ENCODE measurements around the gene KCNAB1. TPM values are rescaled to one million over a fixed set of nuclear protein-coding genes. Genes with fewer than 3 reads are reported as not detected.

KCNAB1 gene
- total RNA-seq, 1 experiment from 2014 or later = not detected

GRCh38 chr3:156553705-156554356 is 433.5 kb downstream of the KCNAB1 start:
- intact Hi-C loops (cut with micrococcal nuclease) = loop anchor here (2.0 kb wide), 3 partner anchors 263 to 569 kb away; no protein-coding TSS in a partner anchor
- peak; percentile 1 for DNase-seq (ENCODE audit: low read depth, low spot score)
- Histone ChIP-seq H3K9ac (ENCODE audit: low read length) (peak overlapping the region; percentile 91), H2AFZ (ENCODE audit: low read depth, low read length, poor library complexity, severe bottlenecking) (no peak overlapping the region), H3K27ac (ENCODE audit: low read depth, low read length) (no peak overlapping the region), H3K9me2 (ENCODE audit: insufficient read depth) (no peaks in the 10 kb centered on the region), H3K9me3 (ENCODE audit: control insufficient read depth in 1 of 2, insufficient read depth in 1 of 2, low read depth in 1 of 2, low read length in 2 of 2) (no peaks in the 10 kb centered on the region), H3K4me3 (replicated peaks in 1 of 2; ENCODE audit: low read depth in 1 of 2, low read length in 2 of 2) (peak overlapping the region; percentile 77 to 95), H3K4me1 (ENCODE audit: control insufficient read depth in 1 of 2, insufficient read depth in 2 of 2, low read length in 2 of 2) (peaks cover 3 to 22% of the 10 kb centered on the region in 2 experiments; a peak in 2 of 4 replicates), H3K4me2 (ENCODE audit: low read length) (peak overlapping the region; percentile 88), H3K27me3 (ENCODE audit: insufficient read depth, low read length) (no peaks in the 10 kb centered on the region), H3K79me2 (ENCODE audit: insufficient read depth, low read length) (peaks cover 61% of the 10 kb centered on the region), H4K20me1 (ENCODE audit: insufficient read depth) (no peaks in the 10 kb centered on the region), H3K36me3 (ENCODE audit: control insufficient read depth in 1 of 2, insufficient read depth in 2 of 2, low read length in 2 of 2) (peaks cover 13 to 38% of the 10 kb centered on the region in 2 experiments)
- no peak for ATAC-seq
- RAD21 ChIA-PET (ENCODE audit: low non-redundant PET in 1 of 2, low total read pairs in 2 of 2, uncharacterized antibody in 2 of 2, unreplicated experiment in 2 of 2) = interaction anchor here in 1 of 2 experiments (0.6 kb wide), 1 partner anchor 543 kb away, joined by 4 read pairs; no protein-coding TSS in a partner anchor
- CTCF ChIA-PET = no interaction called here
- TF ChIP-seq RAD21 (IDR thresholded peaks at IDR 0.05; ENCODE audit: low read depth) = no peak
- TF ChIP-seq EZH2phosphoT487 (IDR thresholded peaks at IDR 0.05; ENCODE audit: borderline replicate concordance) = no peak
- TF ChIP-seq ZNF274 (IDR thresholded peaks at IDR 0.05; ENCODE audit: low read depth, low read length) = no peak
- TF ChIP-seq REST (IDR thresholded peaks at IDR 0.05; ENCODE audit: low read depth) = no peak
- TF ChIP-seq ZFX (IDR thresholded peaks at IDR 0.05) = no peak
- TF ChIP-seq CEBPB (IDR thresholded peaks at IDR 0.05; ENCODE audit: low read depth) = 0 out of 2 replicates have a peak, but pooled peaks have one; percentile 7
- TF ChIP-seq SP1 (IDR thresholded peaks at IDR 0.05; ENCODE audit: low read depth) = no peak
- TF ChIP-seq, protein P1, sequence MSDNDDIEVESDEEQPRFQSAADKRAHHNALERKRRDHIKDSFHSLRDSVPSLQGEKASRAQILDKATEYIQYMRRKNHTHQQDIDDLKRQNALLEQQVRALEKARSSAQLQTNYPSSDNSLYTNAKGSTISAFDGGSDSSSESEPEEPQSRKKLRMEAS (IDR thresholded peaks at IDR 0.05) = peak; percentile 78
- 0 out of 2 replicates have a peak, but pooled peaks have one; percentile 16 for TF ChIP-seq JUND (IDR thresholded peaks at IDR 0.05)
- TF ChIP-seq YY1 (IDR thresholded peaks at IDR 0.05; ENCODE audit: extremely low read depth, insufficient replicate concordance, low read depth, low read length) = no peak
- TF ChIP-seq, protein P2, sequence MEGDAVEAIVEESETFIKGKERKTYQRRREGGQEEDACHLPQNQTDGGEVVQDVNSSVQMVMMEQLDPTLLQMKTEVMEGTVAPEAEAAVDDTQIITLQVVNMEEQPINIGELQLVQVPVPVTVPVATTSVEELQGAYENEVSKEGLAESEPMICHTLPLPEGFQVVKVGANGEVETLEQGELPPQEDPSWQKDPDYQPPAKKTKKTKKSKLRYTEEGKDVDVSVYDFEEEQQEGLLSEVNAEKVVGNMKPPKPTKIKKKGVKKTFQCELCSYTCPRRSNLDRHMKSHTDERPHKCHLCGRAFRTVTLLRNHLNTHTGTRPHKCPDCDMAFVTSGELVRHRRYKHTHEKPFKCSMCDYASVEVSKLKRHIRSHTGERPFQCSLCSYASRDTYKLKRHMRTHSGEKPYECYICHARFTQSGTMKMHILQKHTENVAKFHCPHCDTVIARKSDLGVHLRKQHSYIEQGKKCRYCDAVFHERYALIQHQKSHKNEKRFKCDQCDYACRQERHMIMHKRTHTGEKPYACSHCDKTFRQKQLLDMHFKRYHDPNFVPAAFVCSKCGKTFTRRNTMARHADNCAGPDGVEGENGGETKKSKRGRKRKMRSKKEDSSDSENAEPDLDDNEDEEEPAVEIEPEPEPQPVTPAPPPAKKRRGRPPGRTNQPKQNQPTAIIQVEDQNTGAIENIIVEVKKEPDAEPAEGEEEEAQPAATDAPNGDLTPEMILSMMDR (IDR thresholded peaks at IDR 0.05 in 2 of 3, conservative IDR thresholded peaks at IDR 0.05 in 1 of 3; ENCODE audit: borderline replicate concordance in 1 of 3, insufficient read depth in 1 of 3, low read depth in 2 of 3, low read length in 2 of 3) = no peak
- TF ChIP-seq CBX3 (IDR thresholded peaks at IDR 0.05; ENCODE audit: low read depth) = 0 out of 2 replicates have a peak, but pooled peaks have one; percentile 20
- no peak for TF ChIP-seq EGR1 (IDR thresholded peaks at IDR 0.05; ENCODE audit: low read depth)
- POLR2A ChIA-PET = interaction anchor here (1.4 to 2.1 kb wide), 3 partner anchors 10 to 583 kb away, joined by 4 to 5 read pairs (median 4); no protein-coding TSS in a partner anchor
- BruUV-seq (replicated peaks) = no TSS peak

All from HCT116 (cell line).